GM12878 (cell line): ENCODE data around the gene HMGXB4. TPM values are rescaled to one million over a fixed set of nuclear protein-coding genes. Genes with fewer than 3 reads are reported as not detected.
A peak's percentile ranks its signal among the peaks of the same experiment; 100 is the strongest.

Experiments used
- CBFB ChIP-seq: IDR thresholded peaks from 2 replicates; pipeline ENCODE4 v1.6.1; 2016; ENCODE audit warnings: antibody characterized with exemption, low read depth
- EED ChIP-seq: sonication (generic); IDR thresholded peaks from 2 replicates; pipeline ENCODE4 v1.6.1; 2016; ENCODE audit warnings: antibody characterized with exemption, low read depth
- FOXK2 ChIP-seq: fragments of 450-650 bp; IDR thresholded peaks from 2 replicates; pipeline ENCODE4 v1.6.1; 2017; ENCODE audit warnings: mild to moderate bottlenecking, moderate library complexity
- FOXM1 ChIP-seq: IDR thresholded peaks from 2 replicates; pipeline ENCODE4 v1.6.1; 2012; ENCODE audit warnings: low read depth, mild to moderate bottlenecking, inconsistent platforms, low read length, moderate library complexity
- NR2C1 ChIP-seq: fragments of 450-650 bp; IDR thresholded peaks from 2 replicates; pipeline ENCODE4 v1.6.1; 2017; ENCODE audit warnings: antibody characterized with exemption, mild to moderate bottlenecking, moderate library complexity
- POLR2AphosphoS5 ChIP-seq: IDR thresholded peaks from 2 replicates; pipeline ENCODE4 v1.6.1; 2011; ENCODE audit warnings: mild to moderate bottlenecking, low read length, inconsistent platforms
- RBBP5 ChIP-seq: fragments of 200-600 bp; sonication (generic); conservative IDR thresholded peaks from 2 replicates; pipeline ENCODE4 v1.6.1; 2016
- RELA ChIP-seq: fragments of 450-650 bp; IDR thresholded peaks from 2 replicates; pipeline ENCODE4 v1.8.0; 2014; ENCODE audit warnings: borderline replicate concordance; ENCODE audit not compliant: partially characterized antibody
- SIX5 ChIP-seq: IDR thresholded peaks from 2 replicates; pipeline ENCODE4 v1.6.1; 2011; ENCODE audit warnings: mild to moderate bottlenecking, low read depth, low read length, moderate library complexity; ENCODE audit not compliant: severe bottlenecking
- polyA plus RNA-seq, 11 experiments: library from polyadenylated mRNA; depleted of rRNA in 4 of 11; unstranded in 6 of 11; stranded (reverse) in 5 of 11; fragments of >200 nt; fragmentation: Nextera tagmentation in 4 of 11; fragmentation: Illumina TruSeq in 1 of 11; extraction: Ambion mirVana in 4 of 11; extraction: Trizol in 1 of 11; gene quantifications; 1 replicate in 1 of 11; 2 replicates in 10 of 11; pipeline versions ENCODE4 v1.2.1 to v1.2.3, GENCODE V29; 2011 to 2016; ENCODE audit warnings: inconsistent platforms in 2 of 11, missing spikeins in 2 of 11, low read depth in 1 of 11
- total RNA-seq, 4 experiments: library from RNA; depleted of rRNA in 3 of 4; stranded (reverse); fragments of >200 nt in 3 of 4; fragmentation: Illumina TruSeq in 1 of 4; extraction: Trizol in 1 of 4; gene quantifications; 2 replicates each; pipeline versions ENCODE4 v1.2.1 to v1.2.3, GENCODE V29; 2013 to 2021
- TF ChIP-seq, protein P1 (sequence below): IDR thresholded peaks from 2 replicates; pipeline ENCODE4 v1.6.1; 2011; ENCODE audit warnings: low read depth, mild to moderate bottlenecking, low read length, moderate library complexity, borderline replicate concordance; ENCODE audit errors: extremely low read depth
- TF ChIP-seq, protein P2 (sequence below): IDR thresholded peaks from 2 replicates; pipeline ENCODE4 v1.6.1; 2012; ENCODE audit warnings: mild to moderate bottlenecking, low read depth, low read length
- TF ChIP-seq, protein P3 (sequence below): IDR thresholded peaks from 2 replicates; pipeline ENCODE4 v1.6.1; 2011; ENCODE audit warnings: borderline replicate concordance, low read depth, mild to moderate bottlenecking, moderate library complexity, mixed read lengths, low read length; ENCODE audit not compliant: insufficient read depth; ENCODE audit errors: extremely low read length
- TF ChIP-seq, protein P4 (sequence below): fragments of 450-650 bp; IDR thresholded peaks from 2 replicates; pipeline ENCODE4 v1.6.1; 2016; ENCODE audit warnings: mild to moderate bottlenecking
- TF ChIP-seq, protein P5 (sequence below): IDR thresholded peaks from 2 replicates; pipeline ENCODE4 v1.6.1; 2012; ENCODE audit warnings: low read depth, low read length, improper control_type of control experiment
- TF ChIP-seq, protein P6 (sequence below): fragments of 450-650 bp; IDR thresholded peaks from 2 replicates; pipeline ENCODE4 v1.6.1; 2016; ENCODE audit warnings: mild to moderate bottlenecking, moderate library complexity, borderline replicate concordance

The HMGXB4 gene
- total and polyA plus RNA-seq, 10 of the 15 experiments (the other 5 are each of a cell fraction or from before 2014, with no cell fraction given) = 15.5 to 44.5 (median 24.9) TPM

DNA sequence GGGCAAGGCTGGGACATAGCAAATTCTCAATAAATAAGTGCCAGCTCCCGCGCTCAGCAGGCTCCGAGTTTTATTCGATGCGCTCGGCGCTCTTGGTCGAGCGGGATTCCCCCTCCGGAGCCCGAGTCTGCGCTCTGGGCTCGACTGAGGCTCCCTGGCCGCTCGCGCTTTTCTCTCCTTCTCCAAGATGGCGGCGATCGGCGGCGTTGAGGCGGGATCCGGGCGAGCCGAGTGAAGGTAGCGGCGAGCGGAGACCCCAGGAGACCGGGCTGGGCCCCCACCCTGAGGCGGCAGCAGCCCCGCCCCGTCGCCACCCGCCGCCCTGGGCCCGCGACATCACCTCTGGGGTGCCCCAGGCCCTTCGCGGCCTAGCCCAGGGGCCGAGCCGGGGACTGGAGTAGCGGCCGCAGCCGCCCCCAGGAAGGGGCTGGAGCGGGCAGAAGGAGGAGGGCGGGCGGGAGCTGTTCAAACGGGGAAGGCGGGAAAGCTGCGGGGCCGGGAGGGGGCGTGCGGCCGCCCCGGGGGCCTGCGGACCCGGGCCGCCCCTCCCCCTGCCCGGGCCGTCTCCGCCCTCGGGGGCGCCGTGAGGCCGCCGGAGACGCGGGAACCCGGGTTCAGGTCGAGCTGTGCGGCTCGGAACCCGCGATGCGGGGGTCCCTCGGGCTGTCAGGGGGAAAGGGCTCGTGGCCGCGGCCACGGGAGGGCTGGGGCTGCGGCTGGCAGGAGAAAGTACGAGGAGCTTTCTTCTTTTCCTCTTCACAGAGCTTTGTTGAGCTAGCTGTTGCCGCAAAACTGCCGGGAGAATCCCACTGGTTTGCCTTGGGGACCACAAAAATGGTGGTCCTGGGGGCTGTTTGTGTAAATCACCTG, at the start of gene HMGXB4 (continued):
- TF ChIP-seq, protein P1, sequence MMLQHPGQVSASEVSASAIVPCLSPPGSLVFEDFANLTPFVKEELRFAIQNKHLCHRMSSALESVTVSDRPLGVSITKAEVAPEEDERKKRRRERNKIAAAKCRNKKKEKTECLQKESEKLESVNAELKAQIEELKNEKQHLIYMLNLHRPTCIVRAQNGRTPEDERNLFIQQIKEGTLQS = no peak
- TF ChIP-seq, protein P2, sequence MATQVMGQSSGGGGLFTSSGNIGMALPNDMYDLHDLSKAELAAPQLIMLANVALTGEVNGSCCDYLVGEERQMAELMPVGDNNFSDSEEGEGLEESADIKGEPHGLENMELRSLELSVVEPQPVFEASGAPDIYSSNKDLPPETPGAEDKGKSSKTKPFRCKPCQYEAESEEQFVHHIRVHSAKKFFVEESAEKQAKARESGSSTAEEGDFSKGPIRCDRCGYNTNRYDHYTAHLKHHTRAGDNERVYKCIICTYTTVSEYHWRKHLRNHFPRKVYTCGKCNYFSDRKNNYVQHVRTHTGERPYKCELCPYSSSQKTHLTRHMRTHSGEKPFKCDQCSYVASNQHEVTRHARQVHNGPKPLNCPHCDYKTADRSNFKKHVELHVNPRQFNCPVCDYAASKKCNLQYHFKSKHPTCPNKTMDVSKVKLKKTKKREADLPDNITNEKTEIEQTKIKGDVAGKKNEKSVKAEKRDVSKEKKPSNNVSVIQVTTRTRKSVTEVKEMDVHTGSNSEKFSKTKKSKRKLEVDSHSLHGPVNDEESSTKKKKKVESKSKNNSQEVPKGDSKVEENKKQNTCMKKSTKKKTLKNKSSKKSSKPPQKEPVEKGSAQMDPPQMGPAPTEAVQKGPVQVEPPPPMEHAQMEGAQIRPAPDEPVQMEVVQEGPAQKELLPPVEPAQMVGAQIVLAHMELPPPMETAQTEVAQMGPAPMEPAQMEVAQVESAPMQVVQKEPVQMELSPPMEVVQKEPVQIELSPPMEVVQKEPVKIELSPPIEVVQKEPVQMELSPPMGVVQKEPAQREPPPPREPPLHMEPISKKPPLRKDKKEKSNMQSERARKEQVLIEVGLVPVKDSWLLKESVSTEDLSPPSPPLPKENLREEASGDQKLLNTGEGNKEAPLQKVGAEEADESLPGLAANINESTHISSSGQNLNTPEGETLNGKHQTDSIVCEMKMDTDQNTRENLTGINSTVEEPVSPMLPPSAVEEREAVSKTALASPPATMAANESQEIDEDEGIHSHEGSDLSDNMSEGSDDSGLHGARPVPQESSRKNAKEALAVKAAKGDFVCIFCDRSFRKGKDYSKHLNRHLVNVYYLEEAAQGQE = no peak
- TF ChIP-seq SIX5 (no peak), POLR2AphosphoS5 (peak; percentile 73), NR2C1 (no peak; the same call in none of the 2 replicates), CBFB (peak; percentile 54; the same call in 1 of the 2 replicates), RELA (peak; percentile 99), EED (no peak), FOXK2 (no peak), FOXM1 (peak; percentile 49; the same call in 1 of the 2 replicates), RBBP5 (peak; percentile 88; the same call in 1 of the 2 replicates)
- TF ChIP-seq, protein P3, sequence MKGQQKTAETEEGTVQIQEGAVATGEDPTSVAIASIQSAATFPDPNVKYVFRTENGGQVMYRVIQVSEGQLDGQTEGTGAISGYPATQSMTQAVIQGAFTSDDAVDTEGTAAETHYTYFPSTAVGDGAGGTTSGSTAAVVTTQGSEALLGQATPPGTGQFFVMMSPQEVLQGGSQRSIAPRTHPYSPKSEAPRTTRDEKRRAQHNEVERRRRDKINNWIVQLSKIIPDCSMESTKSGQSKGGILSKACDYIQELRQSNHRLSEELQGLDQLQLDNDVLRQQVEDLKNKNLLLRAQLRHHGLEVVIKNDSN = no peak
- TF ChIP-seq, protein P4, sequence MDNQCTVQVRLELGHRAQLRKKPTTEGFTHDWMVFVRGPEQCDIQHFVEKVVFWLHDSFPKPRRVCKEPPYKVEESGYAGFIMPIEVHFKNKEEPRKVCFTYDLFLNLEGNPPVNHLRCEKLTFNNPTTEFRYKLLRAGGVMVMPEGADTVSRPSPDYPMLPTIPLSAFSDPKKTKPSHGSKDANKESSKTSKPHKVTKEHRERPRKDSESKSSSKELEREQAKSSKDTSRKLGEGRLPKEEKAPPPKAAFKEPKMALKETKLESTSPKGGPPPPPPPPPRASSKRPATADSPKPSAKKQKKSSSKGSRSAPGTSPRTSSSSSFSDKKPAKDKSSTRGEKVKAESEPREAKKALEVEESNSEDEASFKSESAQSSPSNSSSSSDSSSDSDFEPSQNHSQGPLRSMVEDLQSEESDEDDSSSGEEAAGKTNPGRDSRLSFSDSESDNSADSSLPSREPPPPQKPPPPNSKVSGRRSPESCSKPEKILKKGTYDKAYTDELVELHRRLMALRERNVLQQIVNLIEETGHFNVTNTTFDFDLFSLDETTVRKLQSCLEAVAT = peak; percentile 100
- TF ChIP-seq, protein P5, sequence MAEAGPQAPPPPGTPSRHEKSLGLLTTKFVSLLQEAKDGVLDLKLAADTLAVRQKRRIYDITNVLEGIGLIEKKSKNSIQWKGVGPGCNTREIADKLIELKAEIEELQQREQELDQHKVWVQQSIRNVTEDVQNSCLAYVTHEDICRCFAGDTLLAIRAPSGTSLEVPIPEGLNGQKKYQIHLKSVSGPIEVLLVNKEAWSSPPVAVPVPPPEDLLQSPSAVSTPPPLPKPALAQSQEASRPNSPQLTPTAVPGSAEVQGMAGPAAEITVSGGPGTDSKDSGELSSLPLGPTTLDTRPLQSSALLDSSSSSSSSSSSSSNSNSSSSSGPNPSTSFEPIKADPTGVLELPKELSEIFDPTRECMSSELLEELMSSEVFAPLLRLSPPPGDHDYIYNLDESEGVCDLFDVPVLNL = peak; percentile 86
- TF ChIP-seq, protein P6, sequence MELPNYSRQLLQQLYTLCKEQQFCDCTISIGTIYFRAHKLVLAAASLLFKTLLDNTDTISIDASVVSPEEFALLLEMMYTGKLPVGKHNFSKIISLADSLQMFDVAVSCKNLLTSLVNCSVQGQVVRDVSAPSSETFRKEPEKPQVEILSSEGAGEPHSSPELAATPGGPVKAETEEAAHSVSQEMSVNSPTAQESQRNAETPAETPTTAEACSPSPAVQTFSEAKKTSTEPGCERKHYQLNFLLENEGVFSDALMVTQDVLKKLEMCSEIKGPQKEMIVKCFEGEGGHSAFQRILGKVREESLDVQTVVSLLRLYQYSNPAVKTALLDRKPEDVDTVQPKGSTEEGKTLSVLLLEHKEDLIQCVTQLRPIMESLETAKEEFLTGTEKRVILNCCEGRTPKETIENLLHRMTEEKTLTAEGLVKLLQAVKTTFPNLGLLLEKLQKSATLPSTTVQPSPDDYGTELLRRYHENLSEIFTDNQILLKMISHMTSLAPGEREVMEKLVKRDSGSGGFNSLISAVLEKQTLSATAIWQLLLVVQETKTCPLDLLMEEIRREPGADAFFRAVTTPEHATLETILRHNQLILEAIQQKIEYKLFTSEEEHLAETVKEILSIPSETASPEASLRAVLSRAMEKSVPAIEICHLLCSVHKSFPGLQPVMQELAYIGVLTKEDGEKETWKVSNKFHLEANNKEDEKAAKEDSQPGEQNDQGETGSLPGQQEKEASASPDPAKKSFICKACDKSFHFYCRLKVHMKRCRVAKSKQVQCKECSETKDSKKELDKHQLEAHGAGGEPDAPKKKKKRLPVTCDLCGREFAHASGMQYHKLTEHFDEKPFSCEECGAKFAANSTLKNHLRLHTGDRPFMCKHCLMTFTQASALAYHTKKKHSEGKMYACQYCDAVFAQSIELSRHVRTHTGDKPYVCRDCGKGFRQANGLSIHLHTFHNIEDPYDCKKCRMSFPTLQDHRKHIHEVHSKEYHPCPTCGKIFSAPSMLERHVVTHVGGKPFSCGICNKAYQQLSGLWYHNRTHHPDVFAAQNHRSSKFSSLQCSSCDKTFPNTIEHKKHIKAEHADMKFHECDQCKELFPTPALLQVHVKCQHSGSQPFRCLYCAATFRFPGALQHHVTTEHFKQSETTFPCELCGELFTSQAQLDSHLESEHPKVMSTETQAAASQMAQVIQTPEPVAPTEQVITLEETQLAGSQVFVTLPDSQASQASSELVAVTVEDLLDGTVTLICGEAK = no peak
